ENCODE measurements around the gene SLC35F1. TPM values are rescaled to one million over a fixed set of nuclear protein-coding genes. Genes with fewer than 3 reads are reported as not detected.

Gene SLC35F1
- total and polyA plus RNA-seq, 2 donors (not counting 1 experiment from before 2014, with no cell fraction given) = not detected

DNA sequence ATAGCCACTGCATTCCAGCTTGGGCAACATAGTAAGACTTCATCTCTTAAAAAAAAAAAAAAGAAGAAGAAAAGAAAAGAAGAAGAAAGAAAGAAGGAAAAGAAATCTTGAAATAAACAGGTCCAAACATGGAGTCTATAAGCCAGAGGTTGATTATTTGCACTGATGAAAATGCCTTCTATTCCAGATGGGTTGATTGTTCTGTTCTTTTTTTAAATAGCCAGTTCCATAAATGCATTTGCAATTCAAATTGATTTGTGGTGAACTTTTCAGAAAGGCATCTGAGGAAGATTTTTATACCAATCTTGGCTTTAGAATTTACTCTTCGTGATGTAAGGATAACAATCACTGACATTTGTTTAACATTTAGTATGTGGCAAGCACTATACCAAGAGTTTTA is 397.3 kb downstream of the SLC35F1 start:
- TF ChIP-seq EZH2 (IDR thresholded peaks at IDR 0.05; ENCODE audit: borderline replicate concordance, insufficient read depth, low read depth, low read length, poor library complexity, severe bottlenecking) = no peak
- TF ChIP-seq, protein P1, sequence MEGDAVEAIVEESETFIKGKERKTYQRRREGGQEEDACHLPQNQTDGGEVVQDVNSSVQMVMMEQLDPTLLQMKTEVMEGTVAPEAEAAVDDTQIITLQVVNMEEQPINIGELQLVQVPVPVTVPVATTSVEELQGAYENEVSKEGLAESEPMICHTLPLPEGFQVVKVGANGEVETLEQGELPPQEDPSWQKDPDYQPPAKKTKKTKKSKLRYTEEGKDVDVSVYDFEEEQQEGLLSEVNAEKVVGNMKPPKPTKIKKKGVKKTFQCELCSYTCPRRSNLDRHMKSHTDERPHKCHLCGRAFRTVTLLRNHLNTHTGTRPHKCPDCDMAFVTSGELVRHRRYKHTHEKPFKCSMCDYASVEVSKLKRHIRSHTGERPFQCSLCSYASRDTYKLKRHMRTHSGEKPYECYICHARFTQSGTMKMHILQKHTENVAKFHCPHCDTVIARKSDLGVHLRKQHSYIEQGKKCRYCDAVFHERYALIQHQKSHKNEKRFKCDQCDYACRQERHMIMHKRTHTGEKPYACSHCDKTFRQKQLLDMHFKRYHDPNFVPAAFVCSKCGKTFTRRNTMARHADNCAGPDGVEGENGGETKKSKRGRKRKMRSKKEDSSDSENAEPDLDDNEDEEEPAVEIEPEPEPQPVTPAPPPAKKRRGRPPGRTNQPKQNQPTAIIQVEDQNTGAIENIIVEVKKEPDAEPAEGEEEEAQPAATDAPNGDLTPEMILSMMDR (IDR thresholded peaks at IDR 0.05) = no peak
- H3K4me2 ChIP-seq (replicated peaks; ENCODE audit: low read depth, low read length, poor library complexity, severe bottlenecking) = no peak overlapping the region
- H2AFZ ChIP-seq (ENCODE audit: insufficient read depth, low read depth, low read length, poor library complexity, severe bottlenecking) = no peak overlapping the region
- Mint-ChIP-seq H3K27me3 (peaks cover 4% of the 10 kb centered on the region), H3K27ac (no peak overlapping the region), H3K4me1 (no peaks in the 10 kb centered on the region), H3K4me3 (no peak overlapping the region), H3K9me3 (ENCODE audit: insufficient read depth) (no peaks in the 10 kb centered on the region)
- H4K20me1 ChIP-seq (ENCODE audit: control insufficient read depth, insufficient read depth, low read length, poor library complexity, severe bottlenecking) = no peaks in the 10 kb centered on the region
- no peak overlapping the region for H3K9ac ChIP-seq (ENCODE audit: low read length)
- H3K4me3 ChIP-seq (ENCODE audit: control extremely low read depth in 1 of 5, extremely low read depth in 1 of 5, insufficient read depth in 1 of 5, low read depth in 2 of 5, low read length in 4 of 5) = no peak overlapping the region
- H3K27ac ChIP-seq (ENCODE audit: low read length in 2 of 2) = no peak overlapping the region
- H3K79me2 ChIP-seq (ENCODE audit: control insufficient read depth, insufficient read depth, low read length) = no peaks in the 10 kb centered on the region
- ChIA-PET POLR2A (no interaction called here), CTCF (no interaction called here)
- DNase-seq (no peak), ATAC-seq (ENCODE audit: low read depth) (no peak)
- H3K9me3 ChIP-seq (ENCODE audit: control extremely low read depth in 1 of 3, control insufficient read depth in 2 of 3, insufficient read depth in 1 of 3, low read length in 2 of 3) = no peaks in the 10 kb centered on the region
- H3K4me1 ChIP-seq (ENCODE audit: control insufficient read depth in 2 of 2, insufficient read depth in 2 of 2, low read length in 2 of 2) = no peaks in the 10 kb centered on the region
- no peaks in the 10 kb centered on the region for H3K36me3 ChIP-seq (replicated peaks in 1 of 2; ENCODE audit: control extremely low read depth in 1 of 2, control insufficient read depth in 1 of 2, extremely low read depth in 1 of 2, insufficient read depth in 2 of 2, low read length in 1 of 2)
- intact Hi-C loops (cut with micrococcal nuclease) = no loop called here
- no peaks in the 10 kb centered on the region for H3K27me3 ChIP-seq (replicated peaks in 1 of 4; ENCODE audit: control extremely low read depth in 1 of 4, control insufficient read depth in 3 of 4, insufficient read depth in 4 of 4, low read length in 3 of 4)
- WGBS (ENCODE audit: insufficient coverage) = no CpG with 5 or more reads among the region's 1 CpG

DNA sequence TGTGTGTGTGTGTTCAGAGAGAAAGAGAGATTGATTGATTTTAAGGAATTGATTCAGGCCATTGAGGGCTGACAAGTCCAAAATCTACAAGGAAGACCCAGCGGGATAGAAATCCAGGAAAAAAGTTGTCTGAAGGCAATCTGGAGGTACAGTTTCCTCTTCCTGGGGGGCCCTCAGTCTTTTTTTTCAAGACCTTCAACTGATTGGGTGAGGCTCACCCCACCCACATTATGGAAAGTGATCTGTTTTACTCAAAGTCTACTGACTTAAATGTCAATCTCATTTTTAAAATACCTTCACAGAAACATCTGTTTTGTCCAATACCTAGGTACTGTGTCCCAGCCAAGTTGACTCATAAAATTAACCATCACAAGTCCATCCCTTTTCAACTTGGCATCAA is 398.0 kb downstream of the SLC35F1 start:
- H3K4me3 Mint-ChIP-seq = no peak overlapping the region
- no peaks in the 10 kb centered on the region for H4K20me1 ChIP-seq (ENCODE audit: control insufficient read depth, insufficient read depth, low read length, poor library complexity, severe bottlenecking)
- ChIA-PET POLR2A (no interaction called here), CTCF (no interaction called here)
- no peak overlapping the region for H2AFZ ChIP-seq (ENCODE audit: insufficient read depth, low read depth, low read length, poor library complexity, severe bottlenecking)
- no peak overlapping the region for H3K27ac ChIP-seq (ENCODE audit: low read length in 2 of 2)
- H3K4me2 ChIP-seq (replicated peaks; ENCODE audit: low read depth, low read length, poor library complexity, severe bottlenecking) = no peak overlapping the region
- TF ChIP-seq, protein P1 (IDR thresholded peaks at IDR 0.05) = no peak
- no peak for TF ChIP-seq EZH2 (IDR thresholded peaks at IDR 0.05; ENCODE audit: borderline replicate concordance, insufficient read depth, low read depth, low read length, poor library complexity, severe bottlenecking)
- no peak overlapping the region for H3K4me3 ChIP-seq (ENCODE audit: control extremely low read depth in 1 of 5, extremely low read depth in 1 of 5, insufficient read depth in 1 of 5, low read depth in 2 of 5, low read length in 4 of 5)
- no peak overlapping the region for H3K9ac ChIP-seq (ENCODE audit: low read length)
- H3K9me3 ChIP-seq (ENCODE audit: control extremely low read depth in 1 of 3, control insufficient read depth in 2 of 3, insufficient read depth in 1 of 3, low read length in 2 of 3) = no peaks in the 10 kb centered on the region
- H3K27me3 ChIP-seq (replicated peaks in 1 of 4; ENCODE audit: control extremely low read depth in 1 of 4, control insufficient read depth in 3 of 4, insufficient read depth in 4 of 4, low read length in 3 of 4) = no peaks in the 10 kb centered on the region
- DNase-seq = no peak
- H3K27me3 Mint-ChIP-seq = peaks cover 4% of the 10 kb centered on the region
- no peaks in the 10 kb centered on the region for H3K79me2 ChIP-seq (ENCODE audit: control insufficient read depth, insufficient read depth, low read length)
- H3K36me3 ChIP-seq (replicated peaks in 1 of 2; ENCODE audit: control extremely low read depth in 1 of 2, control insufficient read depth in 1 of 2, extremely low read depth in 1 of 2, insufficient read depth in 2 of 2, low read length in 1 of 2) = no peaks in the 10 kb centered on the region
- no peak overlapping the region for H3K27ac Mint-ChIP-seq
- intact Hi-C loops (cut with micrococcal nuclease) = no loop called here
- no peaks in the 10 kb centered on the region for H3K4me1 ChIP-seq (ENCODE audit: control insufficient read depth in 2 of 2, insufficient read depth in 2 of 2, low read length in 2 of 2)
- no peaks in the 10 kb centered on the region for H3K4me1 Mint-ChIP-seq
- ATAC-seq (ENCODE audit: low read depth) = no peak
- H3K9me3 Mint-ChIP-seq (ENCODE audit: insufficient read depth) = no peaks in the 10 kb centered on the region
- WGBS (ENCODE audit: insufficient coverage) = 100% methylated on average over 1 of the region's 1 CpG
